Heart left ventricle (tissue), 13 donors: ENCODE results near the gene PTPDC1.

Experiments used
- POLR2A ChIP-seq, 2 donors: fragments of 450-650 bp; IDR thresholded peaks; one replicate each; pipeline ENCODE4 v1.6.1; 2017; ENCODE audit warnings: antibody characterized with exemption in 2 of 2, mild to moderate bottlenecking in 2 of 2, moderate library complexity in 2 of 2
- TF ChIP-seq, protein P1 (sequence below), 12 donors: fragments of 200-600 bp; sonication (generic) in 4 of 12; IDR thresholded peaks; one replicate each; pipeline versions ENCODE4 v1.5.0 to v1.8.0; 2018 to 2022; ENCODE audit warnings: antibody characterized with exemption in 12 of 12, mild to moderate bottlenecking in 5 of 12
- donor health status: ischemic (EF 13 %, LVEDD 7.1; RV severe dilation, severe dysfunction).
- donor health status: DM: no; HTN: yes; CAD: no.
- donor health status: DM: no; HTN: no; CAD: no.
- donor health status: ischemic (EF 25% LVEDD 6.9; RV normal size, moderate dysfunction).
- donor health status: ischemic (EF 25% LVEDD 5.7; RV mildly dilated, moderate dysfunction).
- donor health status: ischemic (EF 35%, LVEDD 5.7; RV mildly dilated, moderate dysfunction).
- donor health status: nonischemic (EF 11% LVEDD 7.7; RV severe dilation, severe dysfunction).
- donor health status: DM: yes; HTN: yes; CAD: no.
- donor health status: PGD.
- donor health status: ischemic (EF 29% LVEDD 5.4; RV normal size, mild dysfunction).
- donor health status: nonischemic (EF 23%, LVEDD 6.1; RV moderate dilation, normal function).

DNA sequence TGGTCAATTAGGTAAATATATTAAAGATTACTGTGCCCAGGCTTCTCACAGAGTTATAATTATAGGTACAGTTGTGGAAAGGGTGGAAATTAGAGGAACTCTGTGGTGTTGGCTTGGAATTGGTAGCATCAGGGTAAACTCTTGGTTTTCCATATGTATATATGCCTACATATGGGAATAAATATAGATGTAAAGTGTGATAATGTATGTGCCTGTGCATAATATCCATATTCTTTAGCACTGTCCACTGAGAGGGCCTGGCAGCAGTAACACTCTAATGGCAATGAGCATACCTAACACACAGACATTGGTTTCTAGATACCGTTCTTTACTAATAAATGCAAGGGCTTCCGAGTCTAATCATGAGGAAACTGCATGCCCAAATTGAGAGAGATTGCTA is 4.0 kb upstream of the PTPDC1 start:
- TF ChIP-seq, protein P1, sequence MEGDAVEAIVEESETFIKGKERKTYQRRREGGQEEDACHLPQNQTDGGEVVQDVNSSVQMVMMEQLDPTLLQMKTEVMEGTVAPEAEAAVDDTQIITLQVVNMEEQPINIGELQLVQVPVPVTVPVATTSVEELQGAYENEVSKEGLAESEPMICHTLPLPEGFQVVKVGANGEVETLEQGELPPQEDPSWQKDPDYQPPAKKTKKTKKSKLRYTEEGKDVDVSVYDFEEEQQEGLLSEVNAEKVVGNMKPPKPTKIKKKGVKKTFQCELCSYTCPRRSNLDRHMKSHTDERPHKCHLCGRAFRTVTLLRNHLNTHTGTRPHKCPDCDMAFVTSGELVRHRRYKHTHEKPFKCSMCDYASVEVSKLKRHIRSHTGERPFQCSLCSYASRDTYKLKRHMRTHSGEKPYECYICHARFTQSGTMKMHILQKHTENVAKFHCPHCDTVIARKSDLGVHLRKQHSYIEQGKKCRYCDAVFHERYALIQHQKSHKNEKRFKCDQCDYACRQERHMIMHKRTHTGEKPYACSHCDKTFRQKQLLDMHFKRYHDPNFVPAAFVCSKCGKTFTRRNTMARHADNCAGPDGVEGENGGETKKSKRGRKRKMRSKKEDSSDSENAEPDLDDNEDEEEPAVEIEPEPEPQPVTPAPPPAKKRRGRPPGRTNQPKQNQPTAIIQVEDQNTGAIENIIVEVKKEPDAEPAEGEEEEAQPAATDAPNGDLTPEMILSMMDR (IDR thresholded peaks at IDR 0.05): no peak
- no peak for TF ChIP-seq POLR2A (IDR thresholded peaks at IDR 0.05)
